Measurements from ENCODE around the gene BBOX1.

DNA sequence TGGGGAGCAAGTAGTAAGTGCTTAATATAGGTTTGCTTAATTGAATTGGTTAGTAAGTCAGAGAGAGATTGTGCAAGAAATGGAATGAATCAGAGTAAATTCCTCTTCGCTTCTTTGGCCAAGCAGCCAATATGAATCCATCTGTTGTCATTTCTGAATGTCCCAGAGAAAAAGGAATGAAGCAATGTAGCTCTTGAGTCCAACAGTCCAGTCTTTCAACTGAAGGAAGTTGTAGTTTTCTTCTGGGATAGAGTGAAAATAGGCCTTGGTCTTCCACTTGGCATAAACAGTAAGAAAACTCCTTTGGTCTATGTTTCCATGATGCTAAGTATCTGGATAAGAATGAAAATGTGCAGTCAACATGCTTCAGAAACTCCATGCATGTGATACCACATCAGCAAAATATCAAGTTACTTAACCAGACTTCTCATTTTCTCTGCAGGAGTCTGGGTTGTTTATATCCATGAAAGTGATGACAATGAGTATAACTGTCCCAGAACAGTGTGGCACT is 48.5 kb upstream of the BBOX1 start:
- TF ChIP-seq, protein P1, sequence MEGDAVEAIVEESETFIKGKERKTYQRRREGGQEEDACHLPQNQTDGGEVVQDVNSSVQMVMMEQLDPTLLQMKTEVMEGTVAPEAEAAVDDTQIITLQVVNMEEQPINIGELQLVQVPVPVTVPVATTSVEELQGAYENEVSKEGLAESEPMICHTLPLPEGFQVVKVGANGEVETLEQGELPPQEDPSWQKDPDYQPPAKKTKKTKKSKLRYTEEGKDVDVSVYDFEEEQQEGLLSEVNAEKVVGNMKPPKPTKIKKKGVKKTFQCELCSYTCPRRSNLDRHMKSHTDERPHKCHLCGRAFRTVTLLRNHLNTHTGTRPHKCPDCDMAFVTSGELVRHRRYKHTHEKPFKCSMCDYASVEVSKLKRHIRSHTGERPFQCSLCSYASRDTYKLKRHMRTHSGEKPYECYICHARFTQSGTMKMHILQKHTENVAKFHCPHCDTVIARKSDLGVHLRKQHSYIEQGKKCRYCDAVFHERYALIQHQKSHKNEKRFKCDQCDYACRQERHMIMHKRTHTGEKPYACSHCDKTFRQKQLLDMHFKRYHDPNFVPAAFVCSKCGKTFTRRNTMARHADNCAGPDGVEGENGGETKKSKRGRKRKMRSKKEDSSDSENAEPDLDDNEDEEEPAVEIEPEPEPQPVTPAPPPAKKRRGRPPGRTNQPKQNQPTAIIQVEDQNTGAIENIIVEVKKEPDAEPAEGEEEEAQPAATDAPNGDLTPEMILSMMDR (IDR thresholded peaks at IDR 0.05) = no peak
- TF ChIP-seq POLR2A (IDR thresholded peaks at IDR 0.05) = no peak

Data from tibial nerve (tissue), 3 donors.